HFF-Myc (cell line): ENCODE results near the gene NSUN2.

Source experiments
- DNase-seq: peaks from one replicate; pipeline ENCODE4 v3.0.0-alpha.2; 2011; ENCODE audit warnings: low read depth; ENCODE audit errors: extremely low read depth
- H3K4me3 ChIP-seq: replicated peaks from 2 replicates; pipeline ENCODE4 v1.5.1; 2011; ENCODE audit warnings: low read depth, mild to moderate bottlenecking, control low read depth, low read length
- CTCF ChIP-seq: IDR thresholded peaks from 2 replicates; pipeline ENCODE4 v1.5.1; 2012; ENCODE audit warnings: mild to moderate bottlenecking, low read depth, low read length, control low read depth; ENCODE audit errors: missing control alignments

NSUN2 gene

GRCh38 chr5:6666762-6667161 lies 33.9 kb upstream of the NSUN2 start:
- DNase-seq = no peak
- no peak overlapping the region for H3K4me3 ChIP-seq
- TF ChIP-seq CTCF = no peak

- H3K4me3 ChIP-seq = no peak overlapping the region
- TF ChIP-seq CTCF = no peak
- no peak for DNase-seq
Observed at GRCh38 chr5:6660688-6661087, 27.8 kb upstream of the NSUN2 start.

- H3K4me3 ChIP-seq = no peak overlapping the region
- DNase-seq = no peak
- no peak for TF ChIP-seq CTCF
Observed at GRCh38 chr5:6659941-6660684, 27.3 kb upstream of the NSUN2 start.

GRCh38 chr5:6656680-6657079 lies 23.8 kb upstream of the NSUN2 start:
- no peak for DNase-seq
- no peak for TF ChIP-seq CTCF

GRCh38 chr5:6655432-6655831 lies 22.6 kb upstream of the NSUN2 start:
- TF ChIP-seq CTCF = no peak
- no peak for DNase-seq
- no peak overlapping the region for H3K4me3 ChIP-seq

More at GRCh38 chr5:6656680-6657079, 23.8 kb upstream of the NSUN2 start:
- no peak overlapping the region for H3K4me3 ChIP-seq

GRCh38 chr5:6652025-6652424 lies 19.2 kb upstream of the NSUN2 start:
- H3K4me3 ChIP-seq = no peak overlapping the region
- no peak for DNase-seq
- TF ChIP-seq CTCF = no peak

- DNase-seq = no peak
- H3K4me3 ChIP-seq = no peak overlapping the region
- no peak for TF ChIP-seq CTCF
Observed at GRCh38 chr5:6649681-6650080, 16.8 kb upstream of the NSUN2 start.
